GM21619 (cell line): ENCODE measurements around the gene BOC.

Experiments used
- ATAC-seq: cut with Tn5 transposase; IDR thresholded peaks from one replicate; pipeline ENCODE4 v1.9.1; 2021; ENCODE audit not compliant: unreplicated experiment

Gene BOC

DNA sequence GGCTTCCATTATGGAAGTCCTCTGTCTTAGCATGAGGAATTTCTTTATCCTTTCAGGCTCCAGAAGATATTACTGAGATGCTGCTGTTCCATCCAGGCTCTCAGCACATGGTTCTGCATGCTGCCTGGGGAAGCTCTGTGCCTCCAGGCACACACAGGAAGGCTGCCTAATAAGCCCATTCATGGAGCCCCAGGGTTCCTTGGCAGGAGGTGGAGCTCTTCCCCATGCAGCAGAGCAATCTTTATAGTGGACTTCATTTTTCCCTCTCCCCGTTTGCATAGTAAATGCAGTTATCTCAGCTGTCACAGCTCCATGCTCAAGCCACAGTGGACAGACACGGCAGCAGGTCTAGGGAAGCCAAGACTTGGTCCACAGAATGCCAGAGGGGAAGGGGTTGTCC is 57.6 kb downstream of the BOC start:
- ATAC-seq: no peak

DNA sequence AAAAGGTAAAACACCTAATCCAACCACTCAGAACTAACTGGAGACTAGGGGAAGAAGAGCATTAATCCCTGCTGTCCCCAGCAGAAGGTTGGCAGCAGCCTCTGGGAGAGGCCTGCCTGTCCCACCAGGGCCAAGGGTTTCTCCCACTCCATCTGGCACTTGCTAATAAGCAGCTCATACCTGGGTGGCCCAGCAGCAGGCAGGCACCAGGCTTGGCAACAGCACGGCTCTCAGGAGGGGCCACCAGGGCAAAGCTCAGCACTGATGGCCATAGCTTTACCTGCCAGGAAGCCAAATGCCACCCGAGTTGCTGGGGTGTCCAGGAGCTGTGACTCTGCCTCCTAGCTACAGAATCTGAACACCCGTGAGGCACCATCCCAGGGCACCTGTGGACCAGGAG is 58.3 kb downstream of the BOC start:
- no peak for ATAC-seq

DNA sequence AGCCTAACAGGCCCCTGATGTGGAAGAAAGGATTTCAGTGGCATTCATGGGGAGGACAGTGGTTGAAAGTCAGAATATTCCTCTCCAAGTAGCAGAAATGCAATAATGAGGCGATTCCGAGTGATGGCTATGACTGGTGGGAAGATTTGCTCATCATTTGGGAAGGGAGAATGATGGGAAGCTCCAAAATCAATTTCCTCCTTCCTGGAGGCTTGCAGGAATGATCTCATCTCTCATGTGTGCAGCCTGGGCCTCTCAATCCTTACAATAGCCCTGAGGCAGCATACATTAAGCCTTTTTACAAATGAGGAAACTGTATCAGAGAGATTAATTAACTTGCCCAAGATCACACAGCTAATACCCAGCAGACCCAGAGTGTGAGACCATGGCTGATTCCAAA is 58.7 kb downstream of the BOC start:
- ATAC-seq: no peak

DNA sequence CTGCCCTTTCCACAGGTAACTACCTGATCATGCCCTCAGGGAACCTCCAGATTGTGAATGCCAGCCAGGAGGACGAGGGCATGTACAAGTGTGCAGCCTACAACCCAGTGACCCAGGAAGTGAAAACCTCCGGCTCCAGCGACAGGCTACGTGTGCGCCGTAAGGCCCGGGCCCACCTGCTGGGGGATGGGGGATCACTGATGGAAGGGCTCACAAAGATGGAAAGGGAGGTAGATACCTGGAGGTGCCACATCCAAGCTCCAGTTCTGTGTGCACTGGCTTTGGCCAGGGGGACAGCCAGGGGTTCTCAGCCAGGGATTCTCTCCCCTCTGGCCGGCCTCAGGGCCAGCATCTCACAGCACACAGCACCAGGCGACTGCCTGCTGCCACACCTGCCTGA is 59.4 kb downstream of the BOC start:
- ATAC-seq: no peak

DNA sequence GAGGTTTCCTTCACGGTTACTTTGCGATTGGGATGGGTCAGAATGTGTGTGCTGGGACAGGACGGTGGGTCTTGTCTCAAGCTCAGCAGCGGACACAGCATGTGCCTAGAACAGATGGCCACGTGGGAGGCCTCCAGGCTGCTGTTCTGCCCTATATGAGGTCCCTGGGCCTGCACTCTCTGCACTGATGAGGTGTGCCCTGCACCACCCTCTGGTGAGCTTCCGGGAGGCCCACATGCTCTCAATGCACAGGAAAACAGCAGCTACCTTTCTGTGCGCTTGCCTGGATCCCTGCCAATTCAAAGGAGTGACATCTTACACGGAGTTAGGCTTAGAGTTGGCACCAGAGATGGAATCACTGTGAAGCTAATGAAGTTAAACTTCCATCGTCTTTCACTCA is 59.8 kb downstream of the BOC start:
- ATAC-seq: no peak

DNA sequence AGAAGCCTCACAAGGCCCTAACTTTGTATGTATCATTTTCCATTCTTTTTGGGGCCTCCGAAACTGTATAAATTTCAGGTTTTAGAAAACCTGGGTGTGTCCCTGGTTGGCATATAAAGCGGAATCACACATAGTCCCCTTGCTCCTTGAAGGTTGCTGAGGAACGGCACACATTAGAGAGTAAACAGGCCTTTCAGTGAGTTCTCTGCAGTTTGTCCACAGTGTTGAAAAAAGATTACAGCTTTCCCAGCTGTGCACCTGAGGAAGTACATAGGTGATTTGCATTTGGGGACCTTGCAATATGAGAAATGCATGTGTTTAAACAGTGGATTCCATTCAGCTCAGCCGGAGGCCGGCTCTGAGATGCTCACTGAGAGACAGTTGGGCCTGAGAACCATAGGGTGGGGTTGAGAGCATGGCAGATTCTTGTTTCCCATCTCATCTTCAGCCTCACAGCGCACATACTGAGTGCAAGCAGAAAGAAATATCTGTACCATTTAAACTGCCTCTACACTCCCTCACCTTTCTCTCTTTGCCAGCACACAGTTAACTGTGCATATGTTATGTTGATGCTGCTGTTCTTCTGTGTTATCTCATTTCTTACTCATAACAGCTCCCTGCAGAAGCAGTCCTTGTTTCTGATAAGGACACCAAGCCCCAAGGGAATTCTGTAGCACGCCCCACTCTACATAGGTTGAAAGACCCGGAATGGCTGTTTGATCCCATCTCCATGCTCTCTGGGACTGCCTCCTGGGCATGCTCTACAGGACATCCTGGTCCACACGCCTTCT is 60.4 kb downstream of the BOC start:
- ATAC-seq: no peak

DNA sequence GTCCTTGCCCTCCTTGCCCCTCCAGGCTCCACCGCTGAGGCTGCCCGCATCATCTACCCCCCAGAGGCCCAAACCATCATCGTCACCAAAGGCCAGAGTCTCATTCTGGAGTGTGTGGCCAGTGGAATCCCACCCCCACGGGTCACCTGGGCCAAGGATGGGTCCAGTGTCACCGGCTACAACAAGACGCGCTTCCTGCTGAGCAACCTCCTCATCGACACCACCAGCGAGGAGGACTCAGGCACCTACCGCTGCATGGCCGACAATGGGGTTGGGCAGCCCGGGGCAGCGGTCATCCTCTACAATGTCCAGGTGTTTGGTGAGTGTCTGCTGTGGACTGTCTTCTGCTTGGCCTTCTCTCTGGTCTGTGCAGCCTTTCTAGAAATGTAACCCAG is 61.0 kb downstream of the BOC start:
- no peak for ATAC-seq

DNA sequence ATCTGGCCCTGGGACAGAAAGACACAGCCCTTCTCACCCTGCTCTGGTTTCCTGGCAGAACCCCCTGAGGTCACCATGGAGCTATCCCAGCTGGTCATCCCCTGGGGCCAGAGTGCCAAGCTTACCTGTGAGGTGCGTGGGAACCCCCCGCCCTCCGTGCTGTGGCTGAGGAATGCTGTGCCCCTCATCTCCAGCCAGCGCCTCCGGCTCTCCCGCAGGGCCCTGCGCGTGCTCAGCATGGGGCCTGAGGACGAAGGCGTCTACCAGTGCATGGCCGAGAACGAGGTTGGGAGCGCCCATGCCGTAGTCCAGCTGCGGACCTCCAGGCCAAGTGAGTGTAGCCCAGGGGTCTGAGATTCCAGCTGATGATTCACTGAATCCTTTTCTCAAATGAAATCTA is 61.7 kb downstream of the BOC start:
- no peak for ATAC-seq

DNA sequence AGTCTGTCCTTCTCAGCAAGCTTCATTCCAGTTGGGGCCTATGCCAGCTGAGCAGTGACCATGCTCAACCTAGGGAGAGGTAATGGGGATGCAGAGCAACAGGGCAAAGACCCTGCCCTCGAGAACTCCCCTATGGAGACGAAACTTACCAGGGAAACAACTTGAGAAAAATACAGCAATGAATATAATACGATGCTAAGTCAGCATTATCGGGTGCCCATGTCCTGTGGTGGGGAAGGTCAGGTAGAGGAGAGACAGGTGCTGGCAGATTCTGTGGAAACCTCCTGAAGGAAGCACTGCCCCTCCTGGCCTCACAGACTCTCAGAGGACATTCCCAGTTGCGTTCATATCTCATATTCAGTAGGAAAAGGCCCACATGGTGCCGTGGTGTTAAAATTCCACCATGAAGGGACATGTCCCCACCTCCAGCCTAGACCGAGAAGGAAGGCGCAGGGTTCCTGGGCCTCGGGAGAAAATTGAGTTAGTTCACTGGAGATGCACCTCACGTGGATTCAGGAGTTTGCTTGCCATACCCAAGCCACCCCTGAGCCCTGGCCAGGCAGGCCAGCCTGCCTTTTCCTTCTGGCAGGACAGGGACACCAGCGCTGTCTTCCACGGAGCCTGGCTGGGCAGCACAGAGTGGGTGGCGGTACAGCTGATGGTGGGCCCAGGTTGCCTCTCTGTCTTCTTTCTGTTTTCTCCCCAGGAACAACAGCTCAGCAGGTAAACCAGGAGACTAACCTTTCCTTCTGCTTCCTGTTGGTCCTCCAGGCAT is 62.4 kb downstream of the BOC start:
- ATAC-seq: no peak

DNA sequence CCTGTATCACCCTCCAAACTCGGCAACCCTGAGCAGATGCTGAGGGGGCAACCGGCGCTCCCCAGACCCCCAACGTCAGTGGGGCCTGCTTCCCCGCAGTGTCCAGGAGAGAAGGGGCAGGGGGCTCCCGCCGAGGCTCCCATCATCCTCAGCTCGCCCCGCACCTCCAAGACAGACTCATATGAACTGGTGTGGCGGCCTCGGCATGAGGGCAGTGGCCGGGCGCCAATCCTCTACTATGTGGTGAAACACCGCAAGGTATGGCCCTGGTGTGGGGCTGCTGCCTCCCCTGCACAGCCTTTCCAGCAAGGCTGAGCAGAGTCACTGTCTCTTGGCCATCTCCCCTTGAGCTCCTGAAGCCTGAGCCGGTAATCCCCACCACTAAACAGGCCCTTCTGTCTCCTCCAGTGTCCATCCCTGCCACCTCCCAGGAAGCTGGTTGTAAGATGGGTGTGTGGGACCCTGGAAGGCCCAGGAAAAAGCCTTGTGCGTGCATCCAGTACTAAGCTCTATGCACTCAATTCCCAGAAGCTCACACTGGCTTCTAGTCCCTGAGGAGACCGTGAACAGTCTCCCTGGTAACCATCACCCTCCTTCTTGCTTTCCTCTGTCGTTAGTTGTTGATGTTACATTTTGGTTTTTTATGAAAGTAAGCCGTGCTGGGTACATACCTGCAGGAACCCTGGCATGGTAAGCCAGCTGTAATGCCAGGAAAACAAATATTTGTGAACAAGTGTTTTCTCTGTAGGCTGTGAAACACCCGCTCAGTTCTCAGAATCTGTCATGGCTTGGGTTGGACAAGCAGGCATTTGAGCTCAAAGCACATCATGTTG is 63.3 kb downstream of the BOC start:
- no peak for ATAC-seq

DNA sequence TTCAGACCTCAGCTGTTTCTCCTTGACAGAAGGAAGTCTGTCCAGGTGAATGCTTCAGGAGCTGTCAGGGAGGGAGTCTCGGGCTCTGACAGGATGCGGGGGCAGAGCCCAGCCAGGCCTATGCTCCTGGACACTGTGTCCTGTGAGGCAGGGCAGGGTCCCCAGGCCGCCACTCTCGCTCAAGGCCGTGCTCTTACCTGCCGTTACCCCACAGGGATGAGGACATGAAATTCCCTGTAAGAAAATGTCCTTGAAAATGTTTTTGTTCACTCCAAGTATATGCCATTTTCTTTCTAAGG is 63.9 kb downstream of the BOC start:
- no peak for ATAC-seq

DNA sequence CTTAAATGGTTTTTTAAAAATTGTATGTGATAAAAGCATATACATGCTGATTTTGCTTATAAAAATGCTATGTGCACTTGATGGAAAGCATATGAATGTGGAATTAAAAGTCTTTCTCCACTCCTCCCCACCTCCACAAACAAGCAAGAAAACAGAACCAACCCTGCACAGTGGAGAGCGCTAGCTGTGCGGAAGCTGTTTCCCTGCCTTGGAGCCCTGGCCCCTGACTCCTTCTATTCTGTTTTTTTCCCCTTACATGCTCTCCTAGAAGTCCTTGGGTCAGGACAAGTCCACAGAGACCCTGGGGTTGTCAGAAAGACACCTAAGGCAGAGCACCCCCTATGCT is 64.2 kb downstream of the BOC start:
- no peak for ATAC-seq

DNA sequence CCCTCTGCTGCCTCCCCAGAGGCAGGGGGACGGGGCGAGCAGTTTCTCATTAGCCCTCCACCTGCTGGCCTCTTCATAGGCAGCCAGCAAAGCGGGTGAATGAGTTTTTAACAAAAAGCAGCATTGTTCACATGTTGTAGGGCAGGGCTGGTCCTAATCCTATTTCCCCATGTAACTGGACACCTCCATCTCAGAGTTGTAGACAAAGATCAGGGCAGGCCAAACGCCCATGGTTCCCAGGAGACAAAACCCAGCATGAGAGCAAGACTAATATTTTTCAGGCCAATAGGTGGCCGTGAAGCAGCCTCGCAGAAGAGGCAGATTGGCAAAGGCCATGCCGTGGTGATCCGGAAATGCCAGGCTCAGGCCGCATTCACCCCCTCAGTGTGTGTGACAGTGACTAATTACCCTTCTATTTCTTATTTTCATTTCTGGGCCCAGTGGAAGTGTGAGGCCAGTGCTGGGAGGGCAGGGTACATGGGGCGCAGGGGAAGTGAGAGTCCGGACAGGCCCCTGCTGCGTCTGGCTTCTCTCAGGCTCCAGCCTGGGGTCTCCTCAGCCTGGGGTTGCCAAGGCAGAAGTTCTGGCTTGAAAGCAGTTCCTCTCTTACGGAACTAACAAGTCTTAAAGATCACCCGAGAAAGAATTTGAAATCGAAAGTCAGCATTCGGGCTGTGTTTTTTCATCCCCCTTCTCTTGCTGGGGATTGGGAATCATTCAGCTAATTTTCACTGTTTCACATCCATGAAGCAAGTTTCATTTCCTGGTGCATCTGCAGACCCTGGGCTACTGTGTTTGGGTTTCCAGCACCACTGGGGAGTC is 64.8 kb downstream of the BOC start:
- ATAC-seq: peak; percentile 68

DNA sequence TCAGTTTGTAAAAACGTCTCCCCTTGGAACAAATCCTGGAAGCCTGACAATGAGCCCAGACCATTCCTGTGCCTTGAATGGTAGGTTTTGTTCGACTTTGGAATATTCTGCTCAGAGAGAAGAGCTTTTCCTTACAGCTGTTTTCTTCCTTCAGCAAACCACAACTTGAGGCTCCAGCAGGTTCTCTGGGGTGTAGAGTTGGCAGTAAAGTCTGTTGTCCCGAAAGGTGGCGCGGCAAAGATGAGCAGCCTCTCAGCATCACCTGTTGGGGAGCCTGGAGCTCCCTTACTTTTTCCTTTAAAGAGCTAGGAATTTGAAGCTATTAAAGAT is 65.4 kb downstream of the BOC start:
- no peak for ATAC-seq

DNA sequence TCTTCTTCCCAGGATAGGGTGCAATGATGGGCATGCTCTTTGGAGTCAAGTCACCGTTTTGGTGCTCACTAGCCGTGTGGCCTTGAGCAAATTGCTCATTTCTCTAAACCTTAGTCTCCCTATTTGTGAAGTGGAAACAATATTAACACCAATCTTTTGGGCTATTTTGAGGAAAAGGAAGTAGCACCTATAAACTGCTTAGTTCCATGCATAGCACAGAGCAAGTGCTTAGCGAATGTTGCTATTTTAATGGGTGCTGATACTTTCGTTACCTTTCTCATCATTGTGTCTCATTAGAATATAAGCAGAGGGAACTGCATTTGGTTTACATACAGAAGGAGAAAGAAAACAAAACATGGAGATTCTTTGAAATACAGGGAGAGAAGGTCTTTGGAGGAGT is 66.1 kb downstream of the BOC start:
- peak; percentile 45 for ATAC-seq

DNA sequence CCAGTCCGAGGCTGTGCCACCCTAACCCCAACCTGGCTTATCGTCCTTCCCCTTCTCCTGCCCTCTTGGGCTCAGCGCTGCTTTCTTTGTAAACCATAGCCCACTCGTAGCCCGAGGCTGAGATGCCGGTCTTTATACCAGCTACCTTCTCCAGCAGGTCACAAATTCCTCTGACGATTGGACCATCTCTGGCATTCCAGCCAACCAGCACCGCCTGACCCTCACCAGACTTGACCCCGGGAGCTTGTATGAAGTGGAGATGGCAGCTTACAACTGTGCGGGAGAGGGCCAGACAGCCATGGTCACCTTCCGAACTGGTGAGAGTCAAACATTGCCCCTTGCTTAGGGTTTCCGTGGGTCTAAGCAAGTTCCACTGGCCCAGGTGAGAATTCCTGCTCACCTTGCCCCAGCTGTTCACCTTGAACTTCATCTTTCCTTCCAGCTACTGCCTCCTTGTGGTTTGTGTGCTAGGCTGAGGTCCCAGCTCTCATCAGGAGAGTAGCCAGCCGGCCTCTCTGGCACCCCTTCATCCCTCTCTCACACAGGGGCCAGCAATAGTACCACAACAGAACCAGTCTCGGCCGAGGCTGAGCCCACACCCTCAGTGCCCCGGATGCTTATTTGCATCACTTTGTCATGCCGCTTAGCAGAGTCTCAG is 66.7 kb downstream of the BOC start:
- ATAC-seq: no peak

DNA sequence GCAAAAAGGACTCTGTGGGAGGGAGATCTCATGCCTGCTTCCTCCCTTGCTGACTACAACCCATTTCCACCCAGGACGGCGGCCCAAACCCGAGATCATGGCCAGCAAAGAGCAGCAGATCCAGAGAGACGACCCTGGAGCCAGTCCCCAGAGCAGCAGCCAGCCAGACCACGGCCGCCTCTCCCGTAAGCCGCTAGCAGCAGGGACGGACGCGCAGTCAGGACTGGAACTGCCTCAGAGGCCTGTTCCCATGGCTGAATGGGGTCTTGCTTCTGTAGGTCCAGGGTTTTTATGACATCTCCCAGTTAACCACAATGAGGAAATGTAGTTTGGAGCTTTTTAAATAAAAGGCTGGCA is 67.2 kb downstream of the BOC start:
- ATAC-seq: no peak

DNA sequence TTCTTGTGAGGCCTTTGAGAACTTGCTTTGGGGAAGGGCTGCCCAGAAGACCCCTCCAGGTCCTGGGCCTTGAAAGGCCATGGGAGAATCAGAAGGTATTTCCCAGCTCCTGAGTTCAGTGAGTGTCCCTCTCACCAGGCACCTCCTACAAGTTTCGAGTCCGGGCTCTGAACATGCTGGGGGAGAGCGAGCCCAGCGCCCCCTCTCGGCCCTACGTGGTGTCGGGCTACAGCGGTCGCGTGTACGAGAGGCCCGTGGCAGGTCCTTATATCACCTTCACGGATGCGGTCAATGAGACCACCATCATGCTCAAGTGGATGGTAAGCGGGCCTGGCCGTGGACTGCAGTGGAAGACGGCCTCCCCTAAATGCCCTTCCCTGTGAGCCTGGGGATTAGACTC is 68.3 kb downstream of the BOC start:
- no peak for ATAC-seq

DNA sequence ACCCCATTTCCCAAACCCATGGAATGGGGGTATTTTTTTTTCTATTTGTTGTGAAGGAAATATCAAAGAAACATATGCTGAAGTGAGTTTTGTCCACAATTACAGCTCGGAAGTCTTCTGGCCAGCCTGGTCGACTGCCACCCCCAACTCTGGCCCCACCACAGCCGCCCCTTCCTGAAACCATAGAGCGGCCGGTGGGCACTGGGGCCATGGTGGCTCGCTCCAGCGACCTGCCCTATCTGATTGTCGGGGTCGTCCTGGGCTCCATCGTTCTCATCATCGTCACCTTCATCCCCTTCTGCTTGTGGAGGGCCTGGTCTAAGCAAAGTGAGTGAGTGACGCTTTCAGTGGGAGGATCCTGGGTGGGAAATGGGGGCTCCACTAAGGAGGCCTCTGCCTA is 71.9 kb downstream of the BOC start:
- no peak for ATAC-seq

DNA sequence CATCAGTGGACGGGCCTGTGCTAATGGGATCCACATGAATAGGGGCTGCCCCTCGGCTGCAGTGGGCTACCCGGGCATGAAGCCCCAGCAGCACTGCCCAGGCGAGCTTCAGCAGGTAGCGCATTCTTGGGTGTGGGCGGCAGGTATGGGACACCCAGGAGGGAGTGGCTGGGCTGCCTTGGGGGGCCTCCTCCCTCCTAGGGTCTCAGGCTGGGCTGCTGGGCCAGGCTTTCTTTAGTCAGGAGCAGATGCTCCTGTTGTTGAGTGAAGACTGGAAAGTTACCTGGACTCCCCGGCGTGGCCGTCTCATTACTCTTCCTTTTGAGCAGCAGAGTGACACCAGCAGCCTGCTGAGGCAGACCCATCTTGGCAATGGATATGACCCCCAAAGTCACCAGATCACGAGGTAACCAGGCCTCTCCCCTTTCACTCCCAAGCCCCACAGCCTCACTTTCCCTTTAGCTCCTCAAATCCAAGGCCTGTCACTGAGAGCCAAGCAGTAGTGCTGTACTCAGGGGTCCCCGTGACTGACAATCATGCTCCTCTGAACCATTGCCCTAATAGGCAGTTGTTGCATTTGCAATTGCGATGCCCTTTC is 73.2 kb downstream of the BOC start:
- ATAC-seq: no peak

DNA sequence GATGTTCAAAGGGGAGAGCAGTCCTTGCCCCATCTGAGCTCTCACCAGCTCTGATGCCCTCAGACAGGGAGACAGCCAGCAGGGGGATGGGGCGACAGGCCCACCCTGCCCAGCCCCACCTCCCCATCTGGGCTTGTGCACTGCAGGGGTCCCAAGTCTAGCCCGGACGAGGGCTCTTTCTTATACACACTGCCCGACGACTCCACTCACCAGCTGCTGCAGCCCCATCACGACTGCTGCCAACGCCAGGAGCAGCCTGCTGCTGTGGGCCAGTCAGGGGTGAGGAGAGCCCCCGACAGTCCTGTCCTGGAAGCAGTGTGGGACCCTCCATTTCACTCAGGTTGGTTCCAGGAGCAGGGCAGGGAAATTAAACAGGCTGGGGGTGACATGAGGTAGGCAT is 73.9 kb downstream of the BOC start:
- ATAC-seq: no peak
